K562 (cell line): ENCODE results near the gene TMEM176A. TPM values are rescaled to one million over a fixed set of nuclear protein-coding genes. Genes with fewer than 3 reads are reported as not detected.

Source experiments
- ATAC-seq: fragments of 200-7000 bp; cut with Tn5 transposase; 3 replicates; pipeline ENCODE4 v1.9.1; 2020; ENCODE audit warnings: moderate library complexity
- BruUV-seq: library from RNA; stranded (reverse); fragments of 400-500 nt; replicated peaks from 2 replicates; lab custom pipeline; 2021; lab: Mats Ljungman, UMichigan
- CTCF ChIA-PET: fragments of 300-600 bp; formaldehyde crosslinking; extraction: SDS; loops from one replicate; lab custom pipeline; 2021; ENCODE audit warnings: low intra/inter-chr PET ratio; lab: Yijun Ruan, JAX
- POLR2A ChIA-PET: fragments of 300-600, 350-650 bp; sonication (Branson Sonifier 250); formaldehyde crosslinking; extraction: SDS; loops from one replicate; lab custom pipeline; 2021; ENCODE audit warnings: antibody characterized with exemption, inconsistent platforms; lab: Yijun Ruan, JAX
- DNase-seq, 4 experiments: peaks; one replicate each; pipeline versions ENCODE4 v3.0.0 to v3.0.0-alpha.2; 2011 to 2018; ENCODE audit warnings: low spot score in 3 of 4, mixed read lengths in 3 of 4; ENCODE audit errors: extremely low read depth in 1 of 4
- FAIRE-seq: peaks from 2 replicates; lab custom pipeline; 2011; peaks lifted over from hg19 to GRCh38; lab: Jason Lieb, UNC
- H2AFZ ChIP-seq: 2 replicates; pipeline ENCODE4 v1.6.0; 2011; ENCODE audit warnings: low read depth, low read length, control low read depth, inconsistent platforms
- H3K27ac ChIP-seq: fragments of 200-600 bp; 3 replicates; pipeline ENCODE4 v1.8.0; 2011; ENCODE audit warnings: low read depth, mild to moderate bottlenecking, control low read depth, inconsistent platforms, low read length, moderate library complexity, mixed read lengths; ENCODE audit errors: extremely low read depth
- H3K27me3 ChIP-seq, 2 experiments: fragments of 300-600 bp in 1 of 2; 2 replicates in 1 of 2; 3 replicates in 1 of 2; pipeline versions ENCODE4 v1.6.0 to v1.8.0; 2011; ENCODE audit warnings: inconsistent platforms in 2 of 2, low read length in 2 of 2, mild to moderate bottlenecking in 1 of 2, mixed read lengths in 1 of 2, moderate library complexity in 1 of 2; ENCODE audit not compliant: control insufficient read depth in 2 of 2, insufficient read depth in 2 of 2
- H3K36me3 ChIP-seq: fragments of 300-600 bp; 3 replicates; pipeline ENCODE4 v1.8.0; 2011; ENCODE audit warnings: mild to moderate bottlenecking, low read length, inconsistent platforms; ENCODE audit not compliant: control insufficient read depth, insufficient read depth
- H3K4me1 ChIP-seq, 2 experiments: fragments of 200-600 bp in 1 of 2; replicated peaks in 1 of 2; 2 replicates in 1 of 2; 3 replicates in 1 of 2; pipeline versions ENCODE4 v1.5.1 to v1.8.0; 2011; ENCODE audit warnings: inconsistent platforms in 2 of 2, low read length in 2 of 2, mild to moderate bottlenecking in 1 of 2, mixed read lengths in 1 of 2, moderate library complexity in 1 of 2; ENCODE audit not compliant: control insufficient read depth in 2 of 2, insufficient read depth in 2 of 2
- H3K4me2 ChIP-seq: 2 replicates; pipeline ENCODE4 v1.6.1; 2011; ENCODE audit warnings: low read length, control low read depth, inconsistent platforms, mixed read lengths; ENCODE audit not compliant: insufficient read depth
- H3K4me3 ChIP-seq: fragments of 200-600 bp; sonication (generic), shearing (Covaris generic); 2 replicates; pipeline ENCODE4 v1.5.1; 2016; ENCODE audit warnings: control low read depth, inconsistent platforms
- H3K79me2 ChIP-seq: fragments of 200-600 bp; 3 replicates; pipeline ENCODE4 v1.8.0; 2011; ENCODE audit warnings: low read length, inconsistent platforms; ENCODE audit not compliant: control insufficient read depth, insufficient read depth
- H3K9ac ChIP-seq, 2 experiments: 2 replicates each; pipeline versions ENCODE4 v1.6.0 to v1.6.1; 2011; ENCODE audit warnings: low read depth in 2 of 2, low read length in 2 of 2, control low read depth in 1 of 2, inconsistent platforms in 1 of 2, mild to moderate bottlenecking in 1 of 2, mixed read lengths in 1 of 2; ENCODE audit not compliant: insufficient read depth in 1 of 2
- H3K9me1 ChIP-seq: one replicate; pipeline ENCODE4 v1.6.0; 2011; ENCODE audit warnings: inconsistent platforms, mild to moderate bottlenecking, low read length, moderate library complexity; ENCODE audit not compliant: control insufficient read depth, insufficient read depth
- H3K9me3 ChIP-seq: replicated peaks from 2 replicates; pipeline ENCODE4 v1.5.1; 2011; ENCODE audit warnings: low read depth, low read length, inconsistent platforms; ENCODE audit not compliant: control insufficient read depth, insufficient read depth
- H4K20me1 ChIP-seq: replicated peaks from 2 replicates; pipeline ENCODE4 v1.6.1; 2011; ENCODE audit warnings: low read length, inconsistent platforms, mixed read lengths; ENCODE audit not compliant: control insufficient read depth, insufficient read depth
- CCAR2 ChIP-seq: fragments of 200-400 bp; formaldehyde crosslinking; IDR thresholded peaks from 2 replicates; pipeline ENCODE4 v1.6.1; 2017; ENCODE audit warnings: mild to moderate bottlenecking, low read depth, low read length
- HDAC1 ChIP-seq, 2 experiments: fragments of 450-650 bp; IDR thresholded peaks; 2 replicates each; pipeline ENCODE4 v1.6.1; 2016 to 2017; ENCODE audit warnings: inconsistent platforms in 1 of 2, mild to moderate bottlenecking in 1 of 2, moderate library complexity in 1 of 2
- HEY1 ChIP-seq: fragments of 250-450 bp; sonication (Bioruptor Pico); IDR thresholded peaks from 2 replicates; pipeline ENCODE4 v1.5.0; 2020; ENCODE audit warnings: mild to moderate bottlenecking, moderate library complexity, borderline replicate concordance
- HNRNPL ChIP-seq: fragments of 200-400 bp; formaldehyde crosslinking; IDR thresholded peaks from 2 replicates; pipeline ENCODE4 v1.6.1; 2017; ENCODE audit warnings: low read depth, mild to moderate bottlenecking, low read length
- HSF4 ChIP-seq: fragments of 250-450 bp; sonication (Bioruptor Pico); IDR thresholded peaks from 2 replicates; pipeline ENCODE4 v2.1.2; 2022; ENCODE audit warnings: mild to moderate bottlenecking, moderate library complexity, borderline replicate concordance
- KLF16 ChIP-seq: IDR thresholded peaks from 2 replicates; pipeline ENCODE4 v1.6.1; 2016; ENCODE audit warnings: antibody characterized with exemption
- MEF2A ChIP-seq: IDR thresholded peaks from 2 replicates; pipeline ENCODE4 v1.6.1; 2011; ENCODE audit warnings: low read depth, mild to moderate bottlenecking, low read length, moderate library complexity; ENCODE audit not compliant: control insufficient read depth
- MIER1 ChIP-seq: fragments of 450-650 bp; IDR thresholded peaks from 2 replicates; pipeline ENCODE4 v1.6.1; 2016; ENCODE audit warnings: antibody characterized with exemption, mild to moderate bottlenecking, low read depth
- MYNN ChIP-seq, 2 experiments: sonication (generic); formaldehyde crosslinking in 1 of 2; IDR thresholded peaks; 2 replicates each; pipeline versions ENCODE4 v1.5.0 to v1.6.1; 2016 to 2020; ENCODE audit warnings: antibody characterized with exemption in 1 of 2, missing genetic modification reagents in 1 of 2
- NUFIP1 ChIP-seq: fragments of 450-650 bp; IDR thresholded peaks from 2 replicates; pipeline ENCODE4 v1.6.1; 2018; ENCODE audit not compliant: partially characterized antibody
- PHB ChIP-seq: fragments of 250-450 bp; sonication (Bioruptor Pico); IDR thresholded peaks from 2 replicates; pipeline ENCODE4 v1.5.0; 2021
- SETDB1 ChIP-seq: IDR thresholded peaks from one replicate; pipeline ENCODE4 v1.6.1; 2012; ENCODE audit warnings: low read length, control low read depth, inconsistent platforms
- SMARCA5 ChIP-seq: fragments of 450-650 bp; IDR thresholded peaks from 2 replicates; pipeline ENCODE4 v1.6.1; 2016
- TRIM24 ChIP-seq, 2 experiments: fragments of 450-650 bp; IDR thresholded peaks; 2 replicates each; pipeline ENCODE4 v1.6.1; 2016
- UBTF ChIP-seq, 2 experiments: IDR thresholded peaks; 2 replicates each; pipeline ENCODE4 v1.6.1; 2012; ENCODE audit warnings: improper control_type of control experiment in 2 of 2, low read depth in 2 of 2, low read length in 2 of 2, borderline replicate concordance in 1 of 2
- ZBED1 ChIP-seq: IDR thresholded peaks from 2 replicates; pipeline ENCODE4 v1.6.1; 2014
- ZFX ChIP-seq: sonication (generic); formaldehyde crosslinking; IDR thresholded peaks from 2 replicates; pipeline ENCODE4 v1.8.0; 2022; ENCODE audit warnings: mild to moderate bottlenecking, missing genetic modification reagents, moderate library complexity
- ZNF551 ChIP-seq: fragments of 250-450 bp; sonication (Bioruptor Pico); IDR thresholded peaks from 2 replicates; pipeline ENCODE4 v1.5.0; 2021; ENCODE audit warnings: mild to moderate bottlenecking, moderate library complexity
- ZNF785 ChIP-seq: fragments of 250-450 bp; sonication (Bioruptor Pico); IDR thresholded peaks from 2 replicates; pipeline ENCODE4 v1.4.0; 2020; ENCODE audit warnings: mild to moderate bottlenecking
- WGBS: fragments of 100-300 bp; shearing (Covaris generic); methylation state at CpG from one replicate; pipeline ENCODE4 v1.1.6; 2016; ENCODE audit warnings: low coverage, mixed read lengths; ENCODE audit not compliant: insufficient coverage; ENCODE audit errors: missing lambda C conversion rate; 5-methylcytosine and 5-hydroxymethylcytosine counted together
- in situ Hi-C: fragments of 300-500 bp; cut with MboI; formaldehyde crosslinking; loops from 4 replicates; pipeline ENCODE4 v1.15.0; 2018; ENCODE audit warnings: inconsistent platforms, mixed read lengths
- intact Hi-C: fragments of 100-400 bp; cut with micrococcal nuclease; formaldehyde crosslinking; loops from 2 replicates; pipeline ENCODE4 v1.14.2; 2022
- polyA plus RNA-seq, 8 experiments: library from polyadenylated mRNA; depleted of rRNA in 4 of 8; stranded (reverse) in 5 of 8; unstranded in 3 of 8; fragments of >200 nt; fragmentation: Nextera tagmentation in 2 of 8; fragmentation: Illumina TruSeq in 1 of 8; extraction: Ambion mirVana in 2 of 8; extraction: Trizol in 1 of 8; gene quantifications; 2 replicates each; pipeline versions ENCODE4 v1.2.1 to v1.2.3, GENCODE V29; 2011 to 2014; ENCODE audit warnings: inconsistent platforms in 1 of 8, missing spikeins in 1 of 8
- total RNA-seq, 7 experiments: library from RNA; depleted of rRNA in 6 of 7; stranded (reverse); fragments of >200 nt in 6 of 7; fragmentation: Illumina TruSeq in 2 of 7; extraction: Trizol in 2 of 7; gene quantifications; 2 replicates each; pipeline versions ENCODE4 v1.2.1 to v1.2.3, GENCODE V29; 2011 to 2021; ENCODE audit warnings: low replicate concordance in 1 of 7
- TF ChIP-seq, protein P1 (sequence below): fragments of 250-450 bp; sonication (Bioruptor Pico); IDR thresholded peaks from 2 replicates; pipeline ENCODE4 v1.4.0; 2020
- TF ChIP-seq, protein P2 (sequence below): sonication (generic); formaldehyde crosslinking; IDR thresholded peaks from 2 replicates; pipeline ENCODE4 v1.8.1; 2023; ENCODE audit warnings: mild to moderate bottlenecking, missing genetic modification reagents

The TMEM176A gene
- total and polyA plus RNA-seq, 9 of the 15 experiments (the other 6 are each of a cell fraction or from before 2014, with no cell fraction given), result 0.31 TPM; not detected in 8

- TF ChIP-seq CCAR2, result no peak
- TF ChIP-seq ZNF551 (CRISPR knock-in tag), result no peak
- TF ChIP-seq SETDB1, result no peak
- no peak for TF ChIP-seq MYNN (IDR thresholded peaks at IDR 0.05)
- TF ChIP-seq MYNN (CRISPR knock-in tag; IDR thresholded peaks at IDR 0.05), result no peak
- TF ChIP-seq ZFX (CRISPR knock-in tag), result no peak
- TF ChIP-seq HSF4 (CRISPR knock-in tag), result no peak
- no peak for TF ChIP-seq TRIM24 (IDR thresholded peaks at IDR 0.05)
- TF ChIP-seq ZBED1, result no peak
- TF ChIP-seq MEF2A, result no peak
- TF ChIP-seq SMARCA5, result no peak
- no peak for TF ChIP-seq PHB (CRISPR knock-in tag)
These were observed 34.2 kb upstream of the TMEM176A start (continued) for GRCh38 chr7:150766334-150766709.

- ChIA-PET CTCF (no interaction called here), POLR2A (interaction anchor here (0.8 kb wide), 1 partner anchor 22 kb away, joined by 3 read pairs; no protein-coding TSS in a partner anchor)
- Histone ChIP-seq H3K27ac (no peak overlapping the region), H3K4me3 (no peak overlapping the region), H3K27me3 (peaks cover 4 to 8% of the 10 kb centered on the region in 2 experiments; a peak in 3 of 5 replicates), H2AFZ (no peak overlapping the region), H3K36me3 (no peaks in the 10 kb centered on the region), H4K20me1 (no peaks in the 10 kb centered on the region), H3K79me2 (no peaks in the 10 kb centered on the region), H3K9me1 (no peaks in the 10 kb centered on the region), H3K9me3 (no peaks in the 10 kb centered on the region), H3K9ac (no peak overlapping the region), H3K4me1 (no peaks in the 10 kb centered on the region), H3K4me2 (no peak overlapping the region)
- WGBS, result 0% methylated on average over 4 of the region's 4 CpGs
- no peak for FAIRE-seq
- ATAC-seq, result no peak
- no TSS peak for BruUV-seq
- intact Hi-C loops (no loop called here), in situ Hi-C loops (loop anchor here (25.0 kb wide), 1 partner anchor 482 kb away; no protein-coding TSS in a partner anchor)
- DNase-seq, result no peak
- TF ChIP-seq NUFIP1 (no peak), ZNF785 (CRISPR knock-in tag) (no peak), UBTF (IDR thresholded peaks at IDR 0.05; ENCODE audit: borderline replicate concordance in 1 of 2, low read depth in 2 of 2, low read length in 2 of 2) (no peak), KLF16 (no peak), MIER1 (no peak), HNRNPL (no peak), HEY1 (no peak), HDAC1 (IDR thresholded peaks at IDR 0.05) (no peak)
- TF ChIP-seq, protein P1, sequence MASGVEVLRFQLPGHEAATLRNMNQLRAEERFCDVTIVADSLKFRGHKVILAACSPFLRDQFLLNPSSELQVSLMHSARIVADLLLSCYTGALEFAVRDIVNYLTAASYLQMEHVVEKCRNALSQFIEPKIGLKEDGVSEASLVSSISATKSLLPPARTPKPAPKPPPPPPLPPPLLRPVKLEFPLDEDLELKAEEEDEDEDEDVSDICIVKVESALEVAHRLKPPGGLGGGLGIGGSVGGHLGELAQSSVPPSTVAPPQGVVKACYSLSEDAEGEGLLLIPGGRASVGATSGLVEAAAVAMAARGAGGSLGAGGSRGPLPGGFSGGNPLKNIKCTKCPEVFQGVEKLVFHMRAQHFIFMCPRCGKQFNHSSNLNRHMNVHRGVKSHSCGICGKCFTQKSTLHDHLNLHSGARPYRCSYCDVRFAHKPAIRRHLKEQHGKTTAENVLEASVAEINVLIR (CRISPR knock-in tag), result no peak
- TF ChIP-seq, protein P2, sequence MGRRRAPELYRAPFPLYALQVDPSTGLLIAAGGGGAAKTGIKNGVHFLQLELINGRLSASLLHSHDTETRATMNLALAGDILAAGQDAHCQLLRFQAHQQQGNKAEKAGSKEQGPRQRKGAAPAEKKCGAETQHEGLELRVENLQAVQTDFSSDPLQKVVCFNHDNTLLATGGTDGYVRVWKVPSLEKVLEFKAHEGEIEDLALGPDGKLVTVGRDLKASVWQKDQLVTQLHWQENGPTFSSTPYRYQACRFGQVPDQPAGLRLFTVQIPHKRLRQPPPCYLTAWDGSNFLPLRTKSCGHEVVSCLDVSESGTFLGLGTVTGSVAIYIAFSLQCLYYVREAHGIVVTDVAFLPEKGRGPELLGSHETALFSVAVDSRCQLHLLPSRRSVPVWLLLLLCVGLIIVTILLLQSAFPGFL (CRISPR knock-in tag), result no peak
These were observed 30.8 kb upstream of the TMEM176A start for GRCh38 chr7:150769768-150770167.
